ENCODE data around the gene NUMBL.
"Not testable (repeated sequence)": the region's sequence is repeated elsewhere in the genome, so short reads cannot be mapped to it uniquely, and the experiment has no call there.

NUMBL gene

GRCh38 chr19:40658031-40658430 lies 32.4 kb downstream of the NUMBL start:
- Histone ChIP-seq H3K9ac (ENCODE audit: low read length in 5 of 5) (no peak overlapping the region), H3K4me1 (ENCODE audit: control insufficient read depth in 5 of 5, insufficient read depth in 5 of 5, low read length in 5 of 5) (peaks cover 2 to 8% (median 4%) of the 10 kb centered on the region in 5 donors), H3K27me3 (ENCODE audit: control insufficient read depth in 5 of 5, insufficient read depth in 4 of 5, low read length in 5 of 5) (no peaks in the 10 kb centered on the region), H3K9me3 (ENCODE audit: control insufficient read depth in 5 of 5, low read length in 5 of 5) (no peaks in the 10 kb centered on the region), H3K4me3 (ENCODE audit: low read depth in 1 of 5, low read length in 5 of 5) (no peak overlapping the region), H3K27ac (ENCODE audit: low read depth, low read length) (no peak overlapping the region), H3K36me3 (ENCODE audit: control insufficient read depth in 5 of 5, insufficient read depth in 5 of 5, low read length in 5 of 5) (no peaks in the 10 kb centered on the region)

GRCh38 chr19:40655684-40656083 lies 34.8 kb downstream of the NUMBL start:
- H3K27me3 ChIP-seq (ENCODE audit: control insufficient read depth in 5 of 5, insufficient read depth in 4 of 5, low read length in 5 of 5); H3K9me3 ChIP-seq (ENCODE audit: control insufficient read depth in 5 of 5, low read length in 5 of 5); H3K4me3 ChIP-seq (ENCODE audit: low read depth in 1 of 5, low read length in 5 of 5); H3K9ac ChIP-seq (ENCODE audit: low read length in 5 of 5); H3K36me3 ChIP-seq (ENCODE audit: control insufficient read depth in 5 of 5, insufficient read depth in 5 of 5, low read length in 5 of 5): not testable (repeated sequence)
- Histone ChIP-seq H3K27ac (ENCODE audit: low read depth, low read length) (peak overlapping the region; percentile 16), H3K4me1 (ENCODE audit: control insufficient read depth in 5 of 5, insufficient read depth in 5 of 5, low read length in 5 of 5) (peaks cover 9 to 17% (median 16%) of the 10 kb centered on the region in 5 donors)

GRCh38 chr19:40652303-40652702 lies 38.1 kb downstream of the NUMBL start:
- peaks cover 11 to 23% (median 22%) of the 10 kb centered on the region in 5 donors for H3K4me1 ChIP-seq (ENCODE audit: control insufficient read depth in 5 of 5, insufficient read depth in 5 of 5, low read length in 5 of 5)
- not testable (repeated sequence) for H3K9me3 ChIP-seq (ENCODE audit: control insufficient read depth in 5 of 5, low read length in 5 of 5); H3K27me3 ChIP-seq (ENCODE audit: control insufficient read depth in 5 of 5, insufficient read depth in 4 of 5, low read length in 5 of 5); H3K9ac ChIP-seq (ENCODE audit: low read length in 5 of 5); H3K36me3 ChIP-seq (ENCODE audit: control insufficient read depth in 5 of 5, insufficient read depth in 5 of 5, low read length in 5 of 5); H3K4me3 ChIP-seq (ENCODE audit: low read depth in 1 of 5, low read length in 5 of 5)
- H3K27ac ChIP-seq (ENCODE audit: low read depth, low read length) = peak overlapping the region; percentile 72

GRCh38 chr19:40650749-40651305 lies 39.6 kb downstream of the NUMBL start:
- Histone ChIP-seq H3K27ac (ENCODE audit: low read depth, low read length) (peak overlapping the region; percentile 72), H3K36me3 (ENCODE audit: control insufficient read depth in 5 of 5, insufficient read depth in 5 of 5, low read length in 5 of 5) (no peaks in the 10 kb centered on the region)

GRCh38 chr19:40649903-40650675 lies 40.4 kb downstream of the NUMBL start:
- H3K36me3 ChIP-seq (ENCODE audit: control insufficient read depth in 5 of 5, insufficient read depth in 5 of 5, low read length in 5 of 5); H3K27me3 ChIP-seq (ENCODE audit: control insufficient read depth in 5 of 5, insufficient read depth in 4 of 5, low read length in 5 of 5); H3K9ac ChIP-seq (ENCODE audit: low read length in 5 of 5); H3K9me3 ChIP-seq (ENCODE audit: control insufficient read depth in 5 of 5, low read length in 5 of 5); H3K4me3 ChIP-seq (ENCODE audit: low read depth in 1 of 5, low read length in 5 of 5): not testable (repeated sequence)
- H3K27ac ChIP-seq (ENCODE audit: low read depth, low read length) = peak overlapping the region; percentile 72
- H3K4me1 ChIP-seq (ENCODE audit: control insufficient read depth in 5 of 5, insufficient read depth in 5 of 5, low read length in 5 of 5) = peaks cover 11 to 39% (median 35%) of the 10 kb centered on the region in 5 donors

More at GRCh38 chr19:40650749-40651305, 39.6 kb downstream of the NUMBL start:
- Histone ChIP-seq H3K4me3 (ENCODE audit: low read depth in 1 of 5, low read length in 5 of 5) (no peak overlapping the region), H3K27me3 (ENCODE audit: control insufficient read depth in 5 of 5, insufficient read depth in 4 of 5, low read length in 5 of 5) (no peaks in the 10 kb centered on the region), H3K9me3 (ENCODE audit: control insufficient read depth in 5 of 5, low read length in 5 of 5) (no peaks in the 10 kb centered on the region), H3K4me1 (ENCODE audit: control insufficient read depth in 5 of 5, insufficient read depth in 5 of 5, low read length in 5 of 5) (peaks cover 11 to 33% (median 31%) of the 10 kb centered on the region in 5 donors), H3K9ac (ENCODE audit: low read length in 5 of 5) (no peak overlapping the region)

GRCh38 chr19:40646743-40647254 lies 43.7 kb downstream of the NUMBL start:
- Histone ChIP-seq H3K9ac (ENCODE audit: low read length in 5 of 5) (no peak overlapping the region), H3K27ac (ENCODE audit: low read depth, low read length) (peak overlapping the region; percentile 74), H3K4me3 (ENCODE audit: low read depth in 1 of 5, low read length in 5 of 5) (peak overlapping the region in 3 of 5 donors; percentile 6 to 57 (median 46)), H3K36me3 (ENCODE audit: control insufficient read depth in 5 of 5, insufficient read depth in 5 of 5, low read length in 5 of 5) (no peaks in the 10 kb centered on the region), H3K9me3 (ENCODE audit: control insufficient read depth in 5 of 5, low read length in 5 of 5) (no peaks in the 10 kb centered on the region), H3K27me3 (ENCODE audit: control insufficient read depth in 5 of 5, insufficient read depth in 4 of 5, low read length in 5 of 5) (no peaks in the 10 kb centered on the region), H3K4me1 (ENCODE audit: control insufficient read depth in 5 of 5, insufficient read depth in 5 of 5, low read length in 5 of 5) (peaks cover 12 to 38% (median 31%) of the 10 kb centered on the region in 5 donors)

- H3K4me3 ChIP-seq (ENCODE audit: low read depth in 1 of 5, low read length in 5 of 5) = no peak overlapping the region
- no peak overlapping the region for H3K27ac ChIP-seq (ENCODE audit: low read depth, low read length)
- no peaks in the 10 kb centered on the region for H3K36me3 ChIP-seq (ENCODE audit: control insufficient read depth in 5 of 5, insufficient read depth in 5 of 5, low read length in 5 of 5)
- H3K4me1 ChIP-seq (ENCODE audit: control insufficient read depth in 5 of 5, insufficient read depth in 5 of 5, low read length in 5 of 5) = peaks cover 1 to 26% (median 20%) of the 10 kb centered on the region in 5 donors
- no peaks in the 10 kb centered on the region for H3K9me3 ChIP-seq (ENCODE audit: control insufficient read depth in 5 of 5, low read length in 5 of 5)
- no peak overlapping the region for H3K9ac ChIP-seq (ENCODE audit: low read length in 5 of 5)
- H3K27me3 ChIP-seq (ENCODE audit: control insufficient read depth in 5 of 5, insufficient read depth in 4 of 5, low read length in 5 of 5) = no peaks in the 10 kb centered on the region
Observed at GRCh38 chr19:40642757-40643305, 47.6 kb downstream of the NUMBL start.

- peaks cover 1 to 26% (median 20%) of the 10 kb centered on the region in 5 donors for H3K4me1 ChIP-seq (ENCODE audit: control insufficient read depth in 5 of 5, insufficient read depth in 5 of 5, low read length in 5 of 5)
- no peak overlapping the region for H3K4me3 ChIP-seq (ENCODE audit: low read depth in 1 of 5, low read length in 5 of 5)
- H3K9me3 ChIP-seq (ENCODE audit: control insufficient read depth in 5 of 5, low read length in 5 of 5) = no peaks in the 10 kb centered on the region
- H3K36me3 ChIP-seq (ENCODE audit: control insufficient read depth in 5 of 5, insufficient read depth in 5 of 5, low read length in 5 of 5) = no peaks in the 10 kb centered on the region
- H3K9ac ChIP-seq (ENCODE audit: low read length in 5 of 5) = no peak overlapping the region
- no peaks in the 10 kb centered on the region for H3K27me3 ChIP-seq (ENCODE audit: control insufficient read depth in 5 of 5, insufficient read depth in 4 of 5, low read length in 5 of 5)
- H3K27ac ChIP-seq (ENCODE audit: low read depth, low read length) = no peak overlapping the region
Observed at GRCh38 chr19:40642051-40642706, 48.3 kb downstream of the NUMBL start.

GRCh38 chr19:40641281-40641680 lies 49.2 kb downstream of the NUMBL start:
- Histone ChIP-seq H3K9me3 (ENCODE audit: control insufficient read depth in 5 of 5, low read length in 5 of 5) (no peaks in the 10 kb centered on the region), H3K36me3 (ENCODE audit: control insufficient read depth in 5 of 5, insufficient read depth in 5 of 5, low read length in 5 of 5) (no peaks in the 10 kb centered on the region), H3K4me1 (ENCODE audit: control insufficient read depth in 5 of 5, insufficient read depth in 5 of 5, low read length in 5 of 5) (peaks cover 1 to 18% (median 13%) of the 10 kb centered on the region in 5 donors), H3K4me3 (ENCODE audit: low read depth in 1 of 5, low read length in 5 of 5) (no peak overlapping the region), H3K27me3 (ENCODE audit: control insufficient read depth in 5 of 5, insufficient read depth in 4 of 5, low read length in 5 of 5) (no peaks in the 10 kb centered on the region), H3K27ac (ENCODE audit: low read depth, low read length) (no peak overlapping the region), H3K9ac (ENCODE audit: low read length in 5 of 5) (no peak overlapping the region)

GRCh38 chr19:40640744-40641143 lies 49.7 kb downstream of the NUMBL start:
- Histone ChIP-seq H3K9ac (ENCODE audit: low read length in 5 of 5) (no peak overlapping the region), H3K9me3 (ENCODE audit: control insufficient read depth in 5 of 5, low read length in 5 of 5) (no peaks in the 10 kb centered on the region), H3K27me3 (ENCODE audit: control insufficient read depth in 5 of 5, insufficient read depth in 4 of 5, low read length in 5 of 5) (no peaks in the 10 kb centered on the region)

More at GRCh38 chr19:40640744-40641143, 49.7 kb downstream of the NUMBL start:
- H3K4me1 ChIP-seq (ENCODE audit: control insufficient read depth in 5 of 5, insufficient read depth in 5 of 5, low read length in 5 of 5) = peaks cover 1 to 14% (median 12%) of the 10 kb centered on the region in 5 donors
- H3K36me3 ChIP-seq (ENCODE audit: control insufficient read depth in 5 of 5, insufficient read depth in 5 of 5, low read length in 5 of 5) = no peaks in the 10 kb centered on the region
- no peak overlapping the region for H3K27ac ChIP-seq (ENCODE audit: low read depth, low read length)
- no peak overlapping the region for H3K4me3 ChIP-seq (ENCODE audit: low read depth in 1 of 5, low read length in 5 of 5)

Data from subcutaneous abdominal adipose tissue (tissue), 5 donors.